ENCODE data around the gene CNOT8. TPM values are rescaled to one million over a fixed set of nuclear protein-coding genes. Genes with fewer than 3 reads are reported as not detected.

CNOT8 gene
- total RNA-seq, 1 experiment from 2014 or later: 45.6 TPM

- Histone ChIP-seq H3K27ac (ENCODE audit: insufficient read length, low read depth, low read length) (no peak overlapping the region), H3K79me2 (ENCODE audit: insufficient read depth, low read length) (peaks cover 29% of the 10 kb centered on the region), H3K18ac (ENCODE audit: insufficient read length, low read depth, low read length) (no peak overlapping the region), H2BK15ac (ENCODE audit: low read depth, low read length) (no peak overlapping the region), H3K14ac (ENCODE audit: insufficient read depth, low read length) (no peak overlapping the region), H3K79me1 (ENCODE audit: insufficient read depth, low read depth, low read length, poor library complexity, severe bottlenecking) (peaks cover 5% of the 10 kb centered on the region), H3K9ac (ENCODE audit: extremely low read depth, insufficient read length, low read length) (peak overlapping the region; percentile 94), H4K8ac (replicated peaks; ENCODE audit: insufficient read length, low read depth, low read length) (no peak overlapping the region), H3T11ph (ENCODE audit: low read length) (no peak overlapping the region), H2AK5ac (ENCODE audit: insufficient read length, low read length) (no peak overlapping the region), H2BK5ac (ENCODE audit: insufficient read length, low read length) (no peak overlapping the region), H2BK20ac (ENCODE audit: low read depth, low read length, poor library complexity, severe bottlenecking) (no peak overlapping the region), H4K5ac (ENCODE audit: insufficient read length, low read depth, low read length) (no peak overlapping the region), H3K4me1 (ENCODE audit: insufficient read depth, low read length) (peaks cover 9% of the 10 kb centered on the region), H3K27me3 (ENCODE audit: insufficient read depth, low read length) (no peaks in the 10 kb centered on the region), H3K56ac (ENCODE audit: insufficient read length, low read depth, low read length) (no peak overlapping the region), H4K20me1 (ENCODE audit: control insufficient read depth, insufficient read depth, insufficient read length) (no peaks in the 10 kb centered on the region), H3K4me2 (ENCODE audit: insufficient read depth, insufficient read length, low read length) (peak overlapping the region; percentile 97), H2AFZ (ENCODE audit: low read length) (no peak overlapping the region), H3K9me3 (ENCODE audit: control insufficient read depth, low read depth, low read length) (no peaks in the 10 kb centered on the region), H3K4ac (ENCODE audit: low read depth, low read length) (no peak overlapping the region), H3K23ac (ENCODE audit: insufficient read length, low read depth, low read length) (no peak overlapping the region), H2BK120ac (ENCODE audit: low read depth, low read length, poor library complexity, severe bottlenecking) (no peak overlapping the region), H4K91ac (ENCODE audit: insufficient read length, low read depth, low read length) (no peak overlapping the region), H2BK12ac (ENCODE audit: insufficient read length, low read depth, low read length) (no peak overlapping the region), H3K23me2 (ENCODE audit: insufficient read length, low read depth, low read length, poor library complexity, severe bottlenecking) (peaks cover 19% of the 10 kb centered on the region)
- peaks cover 24 to 26% of the 10 kb centered on the region in 2 experiments for H3K4me1 Mint-ChIP-seq
- H3K4me3 Mint-ChIP-seq: peak overlapping the region; percentile 87 to 95
- no peaks in the 10 kb centered on the region; the same call in 1 of the 2 replicates for H3K27me3 Mint-ChIP-seq (ENCODE audit: low read depth)
- H3K27ac Mint-ChIP-seq: peak overlapping the region; percentile 12 to 75 (median 48); a peak in 5 of 7 replicates
- TF ChIP-seq CTCF (conservative IDR thresholded peaks at IDR 0.05): no peak
- DNase-seq: no peak
- H3K9me3 Mint-ChIP-seq: no peaks in the 10 kb centered on the region
- H3K36me3 Mint-ChIP-seq (ENCODE audit: insufficient read depth in 1 of 3, low read depth in 3 of 3): peaks cover 15 to 27% (median 23%) of the 10 kb centered on the region in 3 experiments
- WGBS (ENCODE audit: extremely low coverage, insufficient read length, low lambda C conversion rate): no CpG with 5 or more reads among the region's 5 CpGs
Measured at GRCh38 chr5:154860123-154860522, 1.7 kb downstream of the CNOT8 start.
